ENCODE results near the gene SSR1.

SSR1 gene

DNA sequence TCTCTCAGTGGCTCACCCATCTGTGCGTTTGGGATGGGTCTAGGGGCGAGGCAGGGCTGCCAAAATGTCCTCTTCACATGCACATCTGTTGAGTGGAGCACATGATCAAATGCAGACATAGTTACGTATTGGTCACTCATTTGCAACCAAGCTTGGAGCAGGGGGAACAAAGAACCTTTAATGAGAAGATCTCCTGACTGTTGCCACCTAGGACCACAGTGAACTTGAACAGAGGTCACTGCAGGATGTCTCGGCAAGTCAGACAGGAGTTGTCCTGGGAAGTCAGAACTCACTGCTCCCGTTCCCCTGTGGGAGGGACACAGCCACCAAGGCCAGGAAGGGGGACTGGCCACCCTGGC lies 73.4 kb downstream of the SSR1 start:
- DNase-seq (ENCODE audit: low read depth, low spot score), result no peak

DNA sequence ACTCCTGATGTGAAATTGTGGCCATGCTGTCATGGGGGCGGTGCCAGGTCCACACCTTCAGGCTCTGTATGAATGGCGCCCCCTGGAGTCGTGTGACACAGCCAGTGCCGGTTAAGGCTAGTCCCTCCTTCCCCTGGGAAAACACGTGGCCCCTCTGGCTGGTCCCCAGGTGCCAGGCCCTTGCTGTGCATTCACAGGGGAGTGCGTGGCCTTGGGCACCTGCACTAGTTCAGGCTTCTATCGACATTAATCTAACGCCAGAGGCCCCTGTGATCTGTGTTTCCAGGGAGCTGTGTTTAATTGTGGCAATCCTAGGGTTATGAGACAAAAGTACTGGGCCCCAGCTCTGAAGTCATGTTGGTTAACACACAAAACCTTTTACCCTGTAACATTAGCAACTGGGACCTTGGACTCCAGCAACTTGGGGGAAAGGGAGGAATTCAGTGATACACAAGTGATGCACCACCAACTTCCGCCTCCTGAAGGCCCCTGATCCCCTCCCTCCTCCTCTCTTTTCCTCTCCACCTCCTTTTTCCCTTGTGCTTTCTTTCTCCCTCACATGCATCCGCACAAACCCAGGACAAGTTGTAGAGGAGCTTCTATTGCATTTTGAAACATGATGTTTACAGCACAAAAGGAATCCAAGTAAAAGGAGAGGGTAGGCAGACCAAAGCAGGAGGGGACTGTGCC lies 74.0 kb downstream of the SSR1 start:
- no peak for DNase-seq (ENCODE audit: low read depth, low spot score)

DNA sequence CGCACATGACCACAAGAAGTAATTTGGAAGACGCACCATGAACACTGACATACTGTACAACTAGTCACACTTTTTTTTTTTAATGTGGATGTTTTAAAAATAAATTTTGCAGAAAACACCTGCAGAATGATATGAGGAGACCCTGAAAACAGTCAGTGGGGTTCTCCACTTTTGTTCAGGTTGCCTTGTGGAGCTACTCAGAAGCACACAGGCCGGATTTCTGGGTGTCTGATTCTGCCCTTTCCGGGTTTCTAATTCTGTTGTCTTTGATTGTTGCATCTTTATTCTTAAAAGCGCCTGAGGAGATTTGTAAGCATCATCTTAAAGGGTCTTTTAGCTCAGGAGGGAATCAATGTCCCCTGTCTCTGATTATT lies 74.5 kb downstream of the SSR1 start:
- no peak for DNase-seq (ENCODE audit: low read depth, low spot score)

DNA sequence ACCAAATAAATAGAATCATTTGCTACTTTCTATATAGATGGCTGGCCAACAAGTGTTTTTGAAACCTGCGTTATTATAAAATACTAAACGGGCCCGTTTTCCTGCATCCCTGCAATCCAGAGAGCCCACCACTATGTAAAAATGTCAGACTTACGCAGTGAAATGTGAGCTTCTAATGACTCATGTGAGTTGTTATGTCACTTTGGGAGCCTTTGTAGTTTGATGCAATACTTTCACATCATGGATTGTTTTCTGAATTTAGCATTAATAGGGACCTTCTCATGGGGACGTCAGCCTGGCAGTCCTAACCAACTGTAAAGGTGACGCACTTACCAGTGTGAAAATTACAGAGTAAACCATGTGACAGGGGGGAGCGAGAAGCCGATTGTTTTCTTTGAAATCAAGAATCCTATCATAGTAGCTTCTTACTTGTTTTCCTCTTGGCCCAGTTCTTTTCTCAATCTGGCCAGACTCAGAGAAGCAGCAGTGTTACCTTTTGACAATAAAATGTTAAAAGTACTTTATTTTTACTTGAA lies 75.3 kb downstream of the SSR1 start:
- DNase-seq (ENCODE audit: low read depth, low spot score), result no peak

DNA sequence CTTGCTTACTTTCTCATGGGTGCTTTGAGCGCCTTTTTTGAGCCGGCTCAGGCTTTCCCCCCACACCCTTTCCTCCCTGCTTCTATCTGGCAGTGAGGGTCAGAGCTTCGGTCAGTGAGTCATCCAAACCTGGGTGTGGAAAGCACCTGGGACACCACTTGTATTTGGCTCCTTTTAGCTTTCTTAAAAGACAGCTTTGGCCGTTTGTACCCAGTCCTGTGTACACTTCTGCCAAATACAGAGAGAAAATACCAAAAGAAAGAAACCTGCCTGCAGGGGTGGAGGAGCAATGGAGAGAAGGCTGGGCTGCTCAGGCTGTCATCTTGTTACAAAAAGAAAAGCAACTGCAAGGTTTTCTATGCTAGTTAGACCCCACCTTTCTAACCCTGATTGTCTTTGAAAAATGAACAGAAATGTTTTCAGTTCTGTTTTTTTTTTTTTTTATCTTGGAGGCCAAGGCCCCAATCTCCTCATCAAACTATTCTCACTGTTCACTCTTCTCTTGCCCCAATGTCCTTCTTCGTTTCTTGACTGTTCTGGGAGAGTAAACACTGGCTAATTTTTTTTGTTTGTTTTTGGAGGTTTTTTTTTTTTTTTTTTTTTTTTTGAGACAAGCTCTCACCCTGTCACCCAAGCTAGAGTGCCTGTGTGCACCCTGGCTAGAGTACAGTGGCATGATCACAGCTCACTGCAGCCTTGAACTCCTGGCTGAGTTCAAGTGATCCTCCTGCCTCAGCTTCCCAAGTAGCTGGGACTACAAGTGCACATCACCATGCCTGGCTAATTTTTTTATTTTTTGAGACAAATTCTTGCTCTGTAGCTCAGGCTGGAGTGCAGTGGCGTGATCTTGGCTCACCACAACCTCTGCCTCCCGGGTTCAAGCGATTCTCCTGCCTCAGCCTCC lies 76.4 kb downstream of the SSR1 start:
- no peak for DNase-seq (ENCODE audit: low read depth, low spot score)

DNA sequence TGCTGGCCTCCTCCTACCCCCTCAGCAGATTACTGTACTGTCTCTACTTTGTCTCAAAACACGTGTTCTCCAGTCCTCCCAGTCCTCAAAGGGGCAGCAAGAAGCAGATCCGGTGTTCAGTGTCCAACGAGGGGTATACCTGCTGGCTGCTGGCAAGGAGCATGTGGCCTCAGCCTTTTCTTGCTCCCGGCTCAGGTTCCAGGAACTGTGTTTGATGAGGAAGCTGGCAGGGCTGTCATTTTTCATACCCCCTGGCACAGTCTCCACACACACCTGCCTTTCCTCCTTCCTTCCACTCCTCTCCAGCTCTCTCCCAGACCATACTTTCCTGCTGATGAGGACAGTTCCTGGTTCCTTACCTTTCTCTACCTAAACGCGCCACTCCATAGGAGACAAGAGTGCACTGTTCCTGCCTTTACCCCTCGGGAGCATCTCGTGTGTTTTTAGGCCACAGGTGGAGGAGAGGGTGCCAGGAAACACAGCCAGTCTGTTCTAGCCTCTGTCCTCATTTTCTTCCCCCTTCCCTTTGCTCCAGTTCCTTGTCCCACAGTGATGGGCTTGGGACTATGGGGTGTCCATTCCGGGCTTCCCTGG lies 77.2 kb downstream of the SSR1 start:
- DNase-seq (ENCODE audit: low read depth, low spot score), result no peak

DNA sequence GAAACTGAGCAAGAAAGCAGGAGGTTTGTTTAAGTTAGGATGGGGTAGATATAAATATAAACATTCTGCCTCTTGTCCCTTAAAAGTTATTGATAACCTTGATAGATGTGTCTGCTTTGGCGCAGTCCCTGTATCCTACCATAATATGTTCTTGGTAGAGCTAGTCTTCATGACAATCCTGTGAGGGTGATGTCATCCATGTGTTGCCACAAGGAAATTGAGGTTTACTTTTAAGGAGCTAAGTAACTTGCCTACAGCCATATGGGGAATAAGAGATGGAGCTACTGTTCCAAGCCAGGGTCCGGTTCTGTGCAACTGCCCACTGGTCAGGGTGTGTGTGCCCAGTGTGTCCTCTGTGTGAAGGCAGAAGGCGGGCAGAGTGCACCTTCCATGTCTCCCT lies 78.5 kb downstream of the SSR1 start:
- DNase-seq (ENCODE audit: low read depth, low spot score), result no peak

DNA sequence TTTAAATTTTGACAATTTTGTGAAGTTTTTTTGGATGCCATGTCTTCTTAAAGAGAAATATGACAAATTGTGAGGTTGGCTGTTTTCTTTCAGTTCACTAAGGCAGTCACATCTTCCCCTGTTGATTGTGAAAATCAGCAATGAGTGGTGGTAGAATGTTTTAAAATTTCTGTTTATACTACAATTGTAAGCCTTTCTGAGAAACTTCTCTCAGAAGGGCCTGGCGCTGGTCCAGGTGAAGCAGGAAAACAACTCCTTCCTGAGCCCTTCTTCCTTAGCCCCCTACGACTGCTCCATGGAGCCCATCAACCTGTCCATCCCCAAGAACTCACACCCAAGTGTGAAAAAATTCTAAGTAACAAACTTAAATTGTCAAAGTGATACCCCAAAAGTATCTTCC lies 80.6 kb downstream of the SSR1 start:
- no peak for DNase-seq (ENCODE audit: low read depth, low spot score)

DNA sequence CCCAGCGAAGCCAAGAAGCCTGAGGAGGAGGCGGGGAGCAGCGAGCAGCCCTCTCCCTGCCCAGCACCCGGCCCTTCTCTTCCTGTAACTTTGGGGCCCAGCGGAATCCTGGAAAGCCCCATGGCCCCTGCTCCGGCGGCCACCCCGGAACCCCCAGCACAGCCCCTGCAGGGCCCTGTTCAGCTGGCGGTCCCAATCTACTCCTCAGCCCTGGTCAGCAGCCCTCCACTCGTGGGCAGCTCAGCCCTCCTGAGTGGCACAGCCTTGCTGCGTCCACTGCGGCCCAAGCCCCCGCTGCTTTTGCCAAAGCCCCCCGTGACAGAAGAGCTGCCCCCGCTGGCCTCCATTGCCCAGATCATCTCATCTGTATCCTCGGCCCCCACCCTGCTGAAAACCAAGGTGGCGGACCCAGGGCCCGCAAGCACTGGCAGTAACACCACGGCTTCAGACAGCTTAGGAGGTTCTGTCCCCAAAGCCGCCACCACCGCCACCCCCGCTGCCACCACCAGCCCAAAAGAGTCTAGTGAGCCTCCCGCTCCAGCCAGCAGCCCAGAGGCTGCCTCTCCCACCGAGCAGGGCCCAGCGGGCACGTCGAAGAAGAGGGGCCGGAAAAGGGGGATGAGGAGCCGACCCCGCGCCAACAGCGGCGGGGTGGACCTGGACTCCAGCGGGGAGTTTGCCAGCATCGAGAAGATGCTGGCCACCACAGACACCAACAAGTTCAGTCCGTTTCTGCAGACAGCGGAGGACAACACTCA lies 81.9 kb downstream of the SSR1 start:
- DNase-seq (ENCODE audit: low read depth, low spot score), result no peak

DNA sequence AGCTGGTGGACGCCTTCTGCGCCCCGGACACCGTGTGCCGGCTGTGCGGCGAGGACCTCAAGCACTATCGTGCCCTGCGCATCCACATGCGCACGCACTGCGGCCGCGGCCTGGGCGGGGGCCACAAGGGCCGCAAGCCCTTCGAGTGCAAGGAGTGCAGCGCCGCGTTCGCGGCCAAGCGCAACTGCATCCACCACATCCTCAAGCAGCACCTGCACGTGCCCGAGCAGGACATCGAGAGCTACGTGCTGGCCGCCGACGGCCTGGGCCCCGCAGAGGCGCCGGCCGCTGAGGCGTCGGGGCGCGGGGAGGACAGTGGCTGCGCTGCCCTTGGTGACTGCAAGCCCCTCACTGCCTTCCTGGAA lies 82.7 kb downstream of the SSR1 start:
- DNase-seq (ENCODE audit: low read depth, low spot score), result no peak

DNA sequence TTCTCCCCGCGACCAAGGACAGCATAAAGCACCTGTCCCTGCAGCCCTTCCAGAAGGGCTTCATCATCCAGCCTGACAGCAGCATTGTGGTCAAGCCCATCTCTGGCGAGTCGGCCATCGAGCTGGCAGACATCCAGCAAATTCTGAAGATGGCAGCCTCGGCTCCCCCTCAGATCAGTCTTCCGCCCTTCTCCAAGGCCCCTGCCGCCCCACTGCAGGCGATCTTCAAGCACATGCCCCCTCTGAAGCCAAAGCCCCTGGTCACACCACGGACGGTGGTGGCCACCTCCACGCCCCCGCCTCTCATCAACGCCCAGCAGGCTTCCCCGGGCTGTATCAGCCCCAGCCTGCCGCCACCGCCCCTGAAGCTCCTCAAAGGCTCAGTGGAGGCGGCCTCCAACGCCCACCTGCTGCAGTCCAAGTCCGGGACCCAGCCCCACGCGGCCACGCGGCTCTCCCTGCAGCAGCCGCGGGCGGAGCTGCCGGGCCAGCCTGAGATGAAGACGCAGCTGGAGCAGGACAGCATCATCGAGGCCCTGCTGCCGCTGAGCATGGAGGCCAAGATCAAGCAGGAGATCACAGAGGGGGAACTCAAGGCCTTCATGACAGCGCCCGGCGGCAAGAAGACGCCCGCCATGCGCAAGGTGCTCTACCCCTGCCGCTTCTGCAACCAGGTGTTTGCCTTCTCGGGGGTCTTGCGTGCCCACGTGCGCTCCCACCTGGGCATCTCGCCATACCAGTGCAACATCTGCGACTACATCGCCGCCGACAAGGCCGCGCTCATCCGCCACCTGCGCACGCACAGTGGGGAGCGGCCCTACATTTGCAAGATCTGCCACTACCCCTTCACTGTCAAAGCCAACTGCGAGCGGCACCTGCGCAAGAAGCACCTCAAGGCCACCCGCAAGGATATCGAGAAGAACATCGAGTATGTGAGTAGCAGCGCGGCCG lies 83.3 kb downstream of the SSR1 start:
- DNase-seq (ENCODE audit: low read depth, low spot score), result no peak

DNA sequence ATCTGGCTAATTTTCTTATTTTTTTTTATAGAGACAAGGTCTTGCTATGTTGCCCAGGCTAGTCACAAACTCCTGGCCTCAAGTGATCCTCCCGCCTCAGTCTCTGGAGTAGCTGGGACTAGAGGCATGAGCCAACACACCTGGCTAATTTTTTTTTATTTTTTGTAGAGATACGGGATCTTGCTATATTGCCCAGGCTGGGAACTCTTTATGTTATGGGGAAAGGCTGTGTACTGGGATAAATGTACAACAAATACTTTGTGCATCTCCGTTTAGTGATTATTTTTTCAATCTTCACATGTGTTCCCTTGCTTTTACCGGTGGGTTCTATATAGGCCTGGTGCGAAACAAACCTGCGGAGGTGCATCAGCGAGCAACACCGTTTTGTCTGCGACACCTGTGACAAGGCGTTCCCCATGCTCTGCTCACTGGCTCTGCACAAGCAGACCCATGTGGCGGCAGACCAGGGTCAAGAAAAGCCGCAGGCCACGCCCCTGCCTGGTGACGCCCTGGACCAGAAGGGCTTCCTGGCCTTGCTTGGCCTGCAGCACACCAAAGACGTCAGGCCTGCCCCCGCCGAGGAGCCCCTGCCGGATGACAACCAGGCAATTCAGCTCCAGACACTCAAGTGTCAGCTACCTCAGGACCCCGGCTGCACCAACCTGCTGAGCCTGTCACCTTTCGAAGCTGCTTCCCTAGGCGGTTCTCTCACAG lies 84.2 kb downstream of the SSR1 start:
- DNase-seq (ENCODE audit: low read depth, low spot score), result no peak

DNA sequence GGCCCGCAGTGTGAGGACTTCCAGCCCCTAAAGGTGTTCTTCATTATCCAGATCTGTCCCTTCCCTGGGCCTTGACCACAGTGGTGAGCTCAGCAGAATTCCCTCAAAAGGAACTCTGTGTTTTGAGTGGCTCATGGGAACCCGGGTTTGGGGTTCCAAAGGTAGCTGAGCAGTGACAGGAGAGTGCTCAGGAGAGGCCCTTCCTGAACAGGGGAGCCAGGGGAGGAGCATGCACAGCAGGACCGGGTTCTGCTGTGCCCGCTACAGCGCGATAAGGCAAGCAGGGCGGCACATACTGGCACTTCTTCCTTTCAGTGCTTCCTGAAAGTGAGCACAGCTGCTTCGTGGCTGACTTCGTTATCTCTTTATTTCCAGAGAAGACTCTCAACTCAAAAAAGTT lies 88.3 kb downstream of the SSR1 start:
- DNase-seq (ENCODE audit: low read depth, low spot score), result no peak

DNA sequence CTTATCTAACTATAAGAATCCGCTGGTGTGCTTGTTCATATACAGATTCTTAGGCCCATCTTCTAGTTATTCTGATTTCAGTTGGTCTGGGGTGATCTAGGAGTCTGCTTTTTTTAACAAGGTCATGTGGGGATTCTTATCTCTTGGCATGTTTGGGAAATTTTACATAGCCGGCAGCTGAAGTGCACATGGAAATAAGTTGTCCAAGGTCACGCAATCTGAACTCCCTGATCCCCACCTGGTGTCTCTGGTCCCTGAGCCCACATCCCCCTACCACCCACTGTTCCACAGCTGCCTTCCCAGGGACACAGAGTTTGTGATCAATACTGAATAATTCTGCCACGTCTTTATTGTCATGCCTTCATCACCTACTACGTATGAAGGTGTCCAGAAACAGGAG lies 90.8 kb downstream of the SSR1 start:
- DNase-seq (ENCODE audit: low read depth, low spot score), result no peak

DNA sequence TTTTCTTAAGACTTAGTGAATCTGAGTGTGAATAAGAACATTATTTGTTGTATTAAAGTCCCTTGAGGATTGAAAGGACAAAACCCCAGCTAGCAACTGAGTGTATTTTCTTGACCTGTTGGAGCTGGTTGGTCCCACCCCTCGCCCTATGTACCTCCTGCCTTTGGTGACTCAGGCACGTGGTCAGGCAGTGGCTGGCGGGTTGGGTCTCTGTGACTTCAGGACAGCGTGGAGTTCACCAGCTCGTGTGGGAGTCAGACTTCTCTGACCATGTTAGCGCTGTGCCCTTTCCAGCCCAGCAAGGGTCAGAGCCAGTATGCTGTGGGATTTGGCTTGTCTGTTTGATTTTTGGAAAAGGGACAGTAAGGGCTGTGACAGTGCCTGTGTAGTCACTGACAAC lies 93.7 kb downstream of the SSR1 start:
- DNase-seq (ENCODE audit: low read depth, low spot score), result no peak

DNA sequence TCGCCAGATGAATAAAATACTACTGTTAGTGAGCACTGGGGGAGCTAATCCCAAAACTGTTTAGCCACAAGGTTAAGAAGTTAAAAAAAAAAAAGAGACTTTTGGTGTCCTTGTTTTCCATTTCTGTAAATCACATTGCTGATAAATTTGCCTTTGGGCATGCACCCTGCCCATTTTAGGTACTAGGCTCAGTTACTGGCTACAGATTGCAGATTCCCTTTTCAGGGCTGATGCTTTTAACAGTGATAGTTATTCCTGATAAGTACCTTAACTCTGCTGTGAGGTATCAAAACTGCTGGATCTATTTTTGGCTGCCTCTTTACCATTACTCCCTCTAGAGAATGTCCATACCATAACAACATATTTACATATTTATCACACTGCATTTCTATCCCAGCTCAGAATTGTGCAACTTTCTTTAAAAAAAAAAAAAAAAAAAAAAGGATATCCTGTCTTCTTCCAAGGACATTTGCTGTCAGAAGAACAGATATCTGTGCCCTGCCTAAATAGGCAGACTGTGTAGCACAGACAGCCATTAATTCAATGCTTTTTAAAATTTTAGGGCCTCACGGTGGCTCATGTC lies 94.5 kb downstream of the SSR1 start:
- DNase-seq (ENCODE audit: low read depth, low spot score), result no peak

All from activated naive CD8-positive, alpha-beta T cell treated with anti-CD3 and anti-CD28 coated beads, Interleukin-2, amount 50 U/mL, for 16 hours (primary cell).